K562 treated with DMSO at 1 percent for 48 hours (cell line): ENCODE results near the gene NMNAT1. TPM values are rescaled to one million over a fixed set of nuclear protein-coding genes. Genes with fewer than 3 reads are reported as not detected.

Source experiments
- total RNA-seq: library from RNA; unstranded; fragments of 300-600 nt; gene quantifications from 2 replicates; pipeline ENCODE4 v1.2.3, GENCODE V29; 2022; ENCODE audit warnings: low replicate concordance; ENCODE audit errors: extremely low read depth

The NMNAT1 gene
- not detected in 2 replicates for total RNA-seq

DNA sequence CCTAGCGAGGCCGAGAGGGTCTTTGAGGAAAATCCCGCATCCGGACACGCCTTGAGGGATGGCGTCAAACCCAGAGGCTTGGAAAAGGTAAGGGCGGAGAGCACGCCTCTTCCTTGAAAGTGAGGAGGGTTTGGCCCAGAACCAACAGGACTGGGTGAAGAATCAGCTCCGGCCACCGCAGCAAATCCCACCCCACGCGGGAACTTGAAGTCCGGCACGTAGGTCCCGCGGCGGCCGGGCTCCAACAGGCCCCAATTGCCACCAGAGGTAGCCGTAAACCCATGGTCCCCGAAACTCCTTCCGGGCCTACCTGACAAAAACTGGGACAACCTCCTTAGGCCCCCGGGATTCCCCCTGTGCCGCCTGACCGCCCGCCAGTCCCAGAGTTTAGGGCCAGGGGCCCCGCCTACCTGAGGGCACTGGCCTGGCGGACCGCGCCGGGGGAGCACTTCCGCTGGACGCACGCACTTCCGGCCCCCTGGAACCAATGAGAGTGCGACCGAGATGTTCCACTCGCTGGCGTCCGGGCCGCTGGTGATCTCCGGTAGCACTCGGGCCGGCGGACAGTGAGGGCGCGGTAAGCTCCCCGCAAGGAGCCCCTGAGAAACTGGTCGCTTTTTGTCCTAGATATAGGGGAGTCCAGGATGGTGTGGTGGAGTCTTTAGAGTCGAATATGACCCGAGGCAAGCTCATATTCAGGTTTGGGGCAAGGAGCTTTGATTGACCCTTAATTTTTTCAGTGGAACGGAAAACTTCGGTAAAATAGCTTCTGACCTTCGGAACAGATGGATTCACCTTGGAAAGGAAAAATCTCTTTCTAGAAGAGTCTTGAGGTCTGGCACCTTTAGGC is at the start of gene NMNAT1, which contains the start of gene LZIC:
Gene NMNAT1, plus strand, starts transcription at position 537 of the 850 bp plus-strand sequence. CDS start 28,599 bp downstream, outside the sequence.
Gene LZIC, minus strand, starts transcription at position 453 of the 850 bp plus-strand sequence. CDS start 6,772 bp downstream, outside the sequence.

DNA sequence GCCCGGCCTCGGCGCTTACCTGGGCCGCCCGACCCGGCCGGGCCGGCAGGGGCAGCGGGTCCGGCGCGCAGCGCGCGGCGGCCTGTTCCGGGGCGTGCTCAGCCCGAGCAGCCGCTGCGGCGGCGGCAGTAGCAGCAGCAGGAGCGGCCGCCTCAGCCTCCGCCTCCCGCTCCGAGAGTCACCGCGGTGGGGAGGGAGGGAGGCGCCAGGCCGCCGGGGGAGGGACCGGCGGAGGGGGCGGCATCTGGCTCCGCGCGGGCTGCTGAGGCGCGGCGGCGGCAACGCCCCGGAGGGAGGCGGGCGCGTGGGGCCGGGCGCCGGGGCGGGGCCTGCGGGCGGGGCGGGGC is 33.2 kb upstream of the NMNAT1 start, which contains the start of gene CTNNBIP1:
Gene CTNNBIP1, minus strand, starts transcription at position 194 of the 347 bp plus-strand sequence. CDS start 38,205 bp downstream, outside the sequence.

DNA sequence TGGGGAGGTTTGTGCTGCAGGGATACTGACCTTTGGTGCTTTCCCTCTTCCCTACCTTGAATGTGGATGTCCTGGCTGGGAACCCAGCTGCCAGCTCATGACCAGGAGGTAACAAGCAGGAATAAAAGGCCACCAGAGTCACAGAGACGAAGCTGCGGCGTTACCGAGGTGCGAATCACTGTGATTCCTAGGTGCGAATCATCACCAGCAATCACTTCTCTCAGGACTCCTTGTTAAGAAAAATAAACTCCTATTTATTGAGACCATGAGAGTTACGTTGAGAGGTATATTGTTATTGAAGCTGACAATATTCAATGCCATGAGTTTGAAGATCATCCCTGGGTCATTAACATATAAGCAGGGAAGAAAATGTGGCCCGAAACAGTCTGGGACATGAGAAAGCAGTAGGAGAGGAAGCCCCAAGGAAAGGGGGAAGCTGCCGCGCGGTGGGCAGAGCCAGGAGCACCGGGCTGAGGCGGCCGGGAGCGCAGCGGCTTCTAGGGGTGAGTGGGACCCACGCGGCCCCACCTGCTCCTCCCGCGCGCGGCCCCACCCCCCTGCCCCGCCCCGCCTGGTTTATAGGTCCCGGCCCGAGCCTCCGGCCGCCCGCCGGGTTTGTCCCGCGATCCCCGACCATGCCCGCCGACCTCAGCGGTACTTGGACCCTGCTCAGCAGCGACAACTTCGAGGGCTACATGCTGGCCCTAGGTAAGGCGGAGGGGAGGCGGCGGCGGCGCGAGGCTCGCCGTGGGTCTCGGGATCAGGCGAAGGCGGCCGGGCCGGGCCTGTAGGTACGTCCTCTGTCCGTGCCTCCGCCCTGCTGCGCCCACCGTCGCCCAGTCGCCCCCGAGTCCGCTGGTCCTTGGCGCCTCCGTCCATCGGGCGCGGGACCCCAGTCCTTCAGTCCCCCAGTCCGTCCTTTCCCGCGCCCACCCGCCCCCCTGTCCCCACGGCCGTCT is 53.6 kb downstream of the NMNAT1 start, which contains the start of gene RBP7:
Gene RBP7, plus strand, starts transcription at position 605 of the 959 bp plus-strand sequence. Its CDS starts 31 bp downstream, at position 636.

DNA sequence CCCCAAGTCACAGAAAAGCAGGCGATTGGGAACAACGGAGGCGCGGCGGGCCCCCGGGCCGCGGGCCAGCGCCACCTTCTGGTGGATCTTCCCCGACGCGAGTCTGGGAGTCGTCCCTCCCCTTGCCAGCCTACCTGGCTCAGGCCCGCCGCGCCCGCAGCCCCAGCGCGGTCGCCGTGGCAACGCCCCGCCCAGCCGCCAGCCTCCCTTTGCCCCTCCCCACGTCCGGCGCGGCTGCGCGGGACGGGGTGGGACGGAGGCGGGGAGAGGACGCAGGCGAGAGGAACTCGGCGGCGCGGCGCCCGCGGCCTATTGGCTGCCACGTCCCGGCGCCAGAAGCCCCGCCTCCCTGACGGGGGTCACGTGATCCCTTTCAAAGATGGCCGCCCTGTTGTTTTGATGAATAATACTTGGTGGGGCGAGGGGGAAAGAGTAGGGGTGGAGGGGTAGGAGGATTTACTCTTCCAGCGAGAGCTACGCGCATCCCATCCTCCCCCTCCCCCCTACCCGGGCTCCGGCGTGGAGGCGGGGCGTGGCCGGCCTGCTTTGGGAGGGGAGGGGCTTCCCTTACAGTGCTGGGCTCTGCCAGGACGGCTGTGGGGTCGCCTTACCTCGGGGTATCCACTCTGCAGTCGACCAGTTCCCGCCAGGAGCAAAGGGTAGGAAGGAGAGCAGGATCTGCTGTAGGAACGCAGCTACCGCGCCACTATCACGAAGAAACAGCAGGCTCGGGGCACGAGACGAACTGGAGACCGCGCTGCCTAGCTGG is 89.5 kb downstream of the NMNAT1 start, which contains the start of gene UBE4B:
Gene UBE4B, plus strand, starts transcription at position 369 of the 769 bp plus-strand sequence. CDS start 713 bp downstream, outside the sequence.

Other genes starting within 250 kb of the NMNAT1 start
- not detected in 2 replicates for gene CLSTN1, start 119.5 kb upstream of the NMNAT1 start, total RNA-seq
- not detected in 2 replicates for gene CTNNBIP1, start 33.2 kb upstream of the NMNAT1 start, total RNA-seq
- gene LZIC, start 84 bp upstream of the NMNAT1 start, total RNA-seq: not detected in 2 replicates
- not detected in 2 replicates for gene RBP7, start 53.8 kb downstream of the NMNAT1 start, total RNA-seq
- not detected in 2 replicates for gene UBE4B, start 89.5 kb downstream of the NMNAT1 start, total RNA-seq